Spinal cord (tissue), 10 donors: ENCODE data around the gene OR4D2. TPM values are rescaled to one million over a fixed set of nuclear protein-coding genes. Genes with fewer than 3 reads are reported as not detected.

ENCODE experiments used
- DNase-seq, 6 donors: peaks; one replicate each; pipeline versions ENCODE4 v3.0.0 to v3.0.0-alpha.2; 2013 to 2015; ENCODE audit warnings: low spot score in 6 of 6, low read depth in 4 of 6
- H3K27ac ChIP-seq: one replicate; pipeline ENCODE4 v1.5.1; 2013; ENCODE audit warnings: low read depth, low read length, control low read depth
- H3K27me3 ChIP-seq: one replicate; pipeline ENCODE4 v1.6.1; 2013; ENCODE audit warnings: low read length; ENCODE audit not compliant: control insufficient read depth, insufficient read depth
- H3K36me3 ChIP-seq: one replicate; pipeline ENCODE4 v1.6.1; 2013; ENCODE audit warnings: low read length; ENCODE audit not compliant: control insufficient read depth, insufficient read depth
- H3K4me1 ChIP-seq: one replicate; pipeline ENCODE4 v1.6.1; 2013; ENCODE audit warnings: low read length; ENCODE audit not compliant: control insufficient read depth, insufficient read depth
- H3K4me3 ChIP-seq: one replicate; pipeline ENCODE4 v1.5.1; 2013; ENCODE audit warnings: low read depth, low read length, control low read depth
- H3K9me3 ChIP-seq: one replicate; pipeline ENCODE4 v1.6.1; 2013; ENCODE audit warnings: low read length; ENCODE audit not compliant: control insufficient read depth, insufficient read depth
- WGBS: methylation state at CpG from one replicate; pipeline ENCODE4 v1.1.5; 2013; ENCODE audit warnings: missing lambda C conversion rate; ENCODE audit not compliant: insufficient coverage; 5-methylcytosine and 5-hydroxymethylcytosine counted together
- polyA plus RNA-seq, 2 donors: library from polyadenylated mRNA; unstranded; fragments of 120-200 nt; gene quantifications; one replicate each; pipeline ENCODE4 v1.2.1, GENCODE V29; 2013; ENCODE audit not compliant: insufficient read length in 2 of 2
- total RNA-seq, 2 donors: library from RNA; depleted of rRNA in 1 of 2; stranded (reverse); fragments of 120-200 nt in 1 of 2; fragments of >200 nt in 1 of 2; gene quantifications; one replicate each; pipeline versions ENCODE4 v1.2.3 to v1.2.4, GENCODE V29; 2013 to 2014
- donor health status: healthy.

Gene OR4D2
- total and polyA plus RNA-seq, 4 donors = not detected

- no peak overlapping the region for H3K4me3 ChIP-seq
- WGBS = no CpG with 5 or more reads among the region's 1 CpG
- DNase-seq = no peak
- no peak overlapping the region for H3K27ac ChIP-seq
- peaks cover 11% of the 10 kb centered on the region for H3K27me3 ChIP-seq
- H3K4me1 ChIP-seq = no peaks in the 10 kb centered on the region
- peaks cover 9% of the 10 kb centered on the region for H3K9me3 ChIP-seq
- H3K36me3 ChIP-seq = no peaks in the 10 kb centered on the region
Measured at GRCh38 chr17:58144801-58145200, 22.0 kb upstream of the OR4D2 start.

GRCh38 chr17:58147930-58148434, 18.8 kb upstream of the OR4D2 start, which contains the start of gene OR4D1:
TSS of gene OR4D1 (plus strand) at chr17:58148384. CDS start at chr17:58155154, 6,770 bp downstream.
- no peak for DNase-seq
- H3K4me1 ChIP-seq = no peaks in the 10 kb centered on the region
- WGBS = 20% methylated on average over 1 of the region's 1 CpG
- H3K27me3 ChIP-seq = peaks cover 22% of the 10 kb centered on the region
- H3K9me3 ChIP-seq = peaks cover 9% of the 10 kb centered on the region
- no peak within 1 kb of the TSS for H3K27ac ChIP-seq
- H3K4me3 ChIP-seq = no peak within 1 kb of the TSS
- H3K36me3 ChIP-seq = no peaks in the 10 kb centered on the region

- DNase-seq = no peak
- peaks cover 24% of the 10 kb centered on the region for H3K27me3 ChIP-seq
- no peak overlapping the region for H3K4me3 ChIP-seq
- no peaks in the 10 kb centered on the region for H3K36me3 ChIP-seq
- H3K27ac ChIP-seq = no peak overlapping the region
- no peaks in the 10 kb centered on the region for H3K4me1 ChIP-seq
- 80% methylated on average over 1 of the region's 3 CpGs for WGBS
- H3K9me3 ChIP-seq = peaks cover 9% of the 10 kb centered on the region
Measured at GRCh38 chr17:58148609-58149008, 18.2 kb upstream of the OR4D2 start.

GRCh38 chr17:58150394-58150793, 16.4 kb upstream of the OR4D2 start:
- Histone ChIP-seq H3K27me3 (peaks cover 29% of the 10 kb centered on the region), H3K4me1 (no peaks in the 10 kb centered on the region), H3K27ac (no peak overlapping the region), H3K36me3 (no peaks in the 10 kb centered on the region), H3K4me3 (no peak overlapping the region), H3K9me3 (peaks cover 3% of the 10 kb centered on the region)
- WGBS = 67% methylated on average over 1 of the region's 6 CpGs
- DNase-seq = no peak

- Histone ChIP-seq H3K27ac (no peak overlapping the region), H3K4me1 (peaks cover 11% of the 10 kb centered on the region), H3K27me3 (peaks cover 47% of the 10 kb centered on the region), H3K9me3 (no peaks in the 10 kb centered on the region), H3K36me3 (no peaks in the 10 kb centered on the region), H3K4me3 (no peak overlapping the region)
- WGBS = 76% methylated on average over 2 of the region's 2 CpGs
- DNase-seq = no peak
Measured at GRCh38 chr17:58153046-58153445, 13.7 kb upstream of the OR4D2 start.

GRCh38 chr17:58153671-58154070, 13.1 kb upstream of the OR4D2 start:
- H3K36me3 ChIP-seq = no peaks in the 10 kb centered on the region
- peaks cover 11% of the 10 kb centered on the region for H3K4me1 ChIP-seq
- peaks cover 47% of the 10 kb centered on the region for H3K27me3 ChIP-seq

GRCh38 chr17:58156839-58157803, 9.7 kb upstream of the OR4D2 start:
- WGBS = under 1% methylated on average over 64 of the region's 65 CpGs
- Histone ChIP-seq H3K27ac (no peak overlapping the region), H3K4me3 (peak overlapping the region; percentile 36), H3K36me3 (no peaks in the 10 kb centered on the region), H3K27me3 (peaks cover 36% of the 10 kb centered on the region), H3K9me3 (no peaks in the 10 kb centered on the region), H3K4me1 (peaks cover 11% of the 10 kb centered on the region)
- peak; percentile 15 to 88 (median 27) for DNase-seq

More at GRCh38 chr17:58153671-58154070, 13.1 kb upstream of the OR4D2 start:
- no peak overlapping the region for H3K4me3 ChIP-seq
- H3K9me3 ChIP-seq = no peaks in the 10 kb centered on the region
- no peak overlapping the region for H3K27ac ChIP-seq
- DNase-seq = no peak

GRCh38 chr17:58158181-58158580, 8.6 kb upstream of the OR4D2 start:
- no peak for DNase-seq
- WGBS = no CpG with 5 or more reads among the region's 2 CpGs
- Histone ChIP-seq H3K4me3 (no peak overlapping the region), H3K27me3 (peaks cover 32% of the 10 kb centered on the region), H3K36me3 (no peaks in the 10 kb centered on the region), H3K4me1 (peaks cover 11% of the 10 kb centered on the region), H3K27ac (no peak overlapping the region), H3K9me3 (no peaks in the 10 kb centered on the region)

GRCh38 chr17:58161566-58161965, 5.2 kb upstream of the OR4D2 start:
- no peak for DNase-seq
- H3K9me3 ChIP-seq = no peaks in the 10 kb centered on the region
- H3K27me3 ChIP-seq = peaks cover 29% of the 10 kb centered on the region
- H3K27ac ChIP-seq = no peak overlapping the region
- peaks cover 11% of the 10 kb centered on the region for H3K4me1 ChIP-seq
- 92% methylated on average over 2 of the region's 3 CpGs for WGBS
- no peaks in the 10 kb centered on the region for H3K36me3 ChIP-seq
- no peak overlapping the region for H3K4me3 ChIP-seq

GRCh38 chr17:58165981-58166380, 801 bp upstream of the OR4D2 start:
- DNase-seq = peak in 1 of 6 donors; percentile 2
- Histone ChIP-seq H3K36me3 (no peaks in the 10 kb centered on the region), H3K4me1 (no peaks in the 10 kb centered on the region), H3K4me3 (no peak overlapping the region), H3K9me3 (no peaks in the 10 kb centered on the region), H3K27me3 (peaks cover 19% of the 10 kb centered on the region), H3K27ac (no peak overlapping the region)
- no CpG with 5 or more reads among the region's 2 CpGs for WGBS
